LNCaP clone FGC (cell line): ENCODE results near the gene AGBL3.
A peak's percentile ranks its signal among the peaks of the same experiment; 100 is the strongest.

Experiments
- DNase-seq: peaks from one replicate; pipeline ENCODE4 v3.0.0-alpha.2; 2011; ENCODE audit warnings: low read depth
- H3K4me3 ChIP-seq: 2 replicates; pipeline ENCODE4 v1.5.1; 2011; ENCODE audit warnings: mild to moderate bottlenecking, low read depth, low read length, control low read depth
- TF ChIP-seq, protein P1 (sequence below): IDR thresholded peaks from 2 replicates; pipeline ENCODE4 v1.5.1; 2012; ENCODE audit warnings: mild to moderate bottlenecking; ENCODE audit not compliant: control insufficient read depth, insufficient read depth; ENCODE audit errors: extremely low read depth

The AGBL3 gene

DNA sequence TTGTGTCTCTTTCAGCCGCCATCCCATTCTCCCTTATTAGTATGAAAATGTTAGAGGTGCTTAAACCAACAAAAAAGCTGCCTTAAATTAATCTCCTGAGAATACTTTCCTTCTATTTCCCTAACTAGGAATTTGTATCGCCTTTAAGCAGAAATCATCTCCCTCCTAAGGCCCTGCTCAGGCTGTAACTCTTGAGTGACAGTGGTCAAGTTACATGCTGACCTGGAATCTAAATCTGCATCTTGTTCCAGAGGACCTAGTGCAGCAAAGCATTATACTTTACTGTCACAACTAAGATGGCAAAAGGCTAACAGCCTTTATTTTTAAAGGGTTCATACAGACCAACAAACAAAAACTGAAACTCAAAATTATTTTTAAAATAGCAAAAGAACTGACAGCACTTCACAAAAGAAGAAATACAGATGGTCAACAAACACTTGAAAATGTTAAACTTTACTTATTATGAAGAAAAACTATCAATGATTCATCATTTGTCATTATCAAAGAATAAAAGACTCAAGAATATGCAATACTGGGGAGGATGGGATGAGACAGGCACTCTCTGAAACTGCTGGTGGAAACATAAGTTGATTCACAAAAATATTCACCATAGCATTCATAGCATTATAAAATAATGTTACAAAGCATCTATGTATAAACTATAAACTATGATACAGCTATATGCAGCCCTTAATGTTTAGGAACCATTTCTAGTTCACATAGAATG lies 173.2 kb downstream of the AGBL3 start:
- no peak overlapping the region for H3K4me3 ChIP-seq
- DNase-seq: no peak
- TF ChIP-seq, protein P1, sequence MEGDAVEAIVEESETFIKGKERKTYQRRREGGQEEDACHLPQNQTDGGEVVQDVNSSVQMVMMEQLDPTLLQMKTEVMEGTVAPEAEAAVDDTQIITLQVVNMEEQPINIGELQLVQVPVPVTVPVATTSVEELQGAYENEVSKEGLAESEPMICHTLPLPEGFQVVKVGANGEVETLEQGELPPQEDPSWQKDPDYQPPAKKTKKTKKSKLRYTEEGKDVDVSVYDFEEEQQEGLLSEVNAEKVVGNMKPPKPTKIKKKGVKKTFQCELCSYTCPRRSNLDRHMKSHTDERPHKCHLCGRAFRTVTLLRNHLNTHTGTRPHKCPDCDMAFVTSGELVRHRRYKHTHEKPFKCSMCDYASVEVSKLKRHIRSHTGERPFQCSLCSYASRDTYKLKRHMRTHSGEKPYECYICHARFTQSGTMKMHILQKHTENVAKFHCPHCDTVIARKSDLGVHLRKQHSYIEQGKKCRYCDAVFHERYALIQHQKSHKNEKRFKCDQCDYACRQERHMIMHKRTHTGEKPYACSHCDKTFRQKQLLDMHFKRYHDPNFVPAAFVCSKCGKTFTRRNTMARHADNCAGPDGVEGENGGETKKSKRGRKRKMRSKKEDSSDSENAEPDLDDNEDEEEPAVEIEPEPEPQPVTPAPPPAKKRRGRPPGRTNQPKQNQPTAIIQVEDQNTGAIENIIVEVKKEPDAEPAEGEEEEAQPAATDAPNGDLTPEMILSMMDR: no peak

DNA sequence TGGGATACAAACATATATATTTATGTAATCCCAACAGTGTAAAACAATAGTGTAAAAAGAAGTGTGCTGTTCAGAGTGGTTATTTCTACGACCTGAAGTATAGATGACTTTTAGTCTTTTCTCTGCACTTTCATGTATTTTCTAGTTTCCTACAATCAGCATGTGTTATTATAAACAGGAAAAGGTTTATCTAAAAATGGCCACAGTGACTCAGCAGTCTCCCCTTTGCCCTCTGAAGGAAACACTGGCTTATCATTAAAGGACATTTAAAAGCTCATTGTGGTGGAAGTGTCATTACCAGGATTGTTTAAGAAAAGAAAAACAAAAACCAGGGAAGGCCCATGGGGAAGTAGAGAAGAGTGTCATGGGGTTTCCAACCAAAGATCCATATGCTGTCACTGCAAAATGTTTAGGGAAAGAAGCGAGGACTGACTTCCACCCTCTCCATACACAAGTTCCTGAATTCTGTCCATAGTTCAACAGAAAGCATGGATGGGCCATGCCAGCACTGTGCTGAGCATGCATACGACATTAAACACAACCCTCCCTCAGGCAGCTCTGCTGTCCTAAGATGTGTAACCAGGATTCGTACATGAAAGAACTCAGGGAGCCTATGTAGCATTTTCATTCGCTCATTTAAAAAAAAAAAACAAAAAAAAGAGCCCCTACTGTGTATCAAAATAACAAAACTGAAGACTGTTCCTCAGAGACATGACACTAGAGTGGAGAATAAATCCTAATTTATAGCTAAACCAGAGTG lies 174.0 kb downstream of the AGBL3 start:
- DNase-seq: no peak
- no peak overlapping the region for H3K4me3 ChIP-seq
- TF ChIP-seq, protein P1: no peak

DNA sequence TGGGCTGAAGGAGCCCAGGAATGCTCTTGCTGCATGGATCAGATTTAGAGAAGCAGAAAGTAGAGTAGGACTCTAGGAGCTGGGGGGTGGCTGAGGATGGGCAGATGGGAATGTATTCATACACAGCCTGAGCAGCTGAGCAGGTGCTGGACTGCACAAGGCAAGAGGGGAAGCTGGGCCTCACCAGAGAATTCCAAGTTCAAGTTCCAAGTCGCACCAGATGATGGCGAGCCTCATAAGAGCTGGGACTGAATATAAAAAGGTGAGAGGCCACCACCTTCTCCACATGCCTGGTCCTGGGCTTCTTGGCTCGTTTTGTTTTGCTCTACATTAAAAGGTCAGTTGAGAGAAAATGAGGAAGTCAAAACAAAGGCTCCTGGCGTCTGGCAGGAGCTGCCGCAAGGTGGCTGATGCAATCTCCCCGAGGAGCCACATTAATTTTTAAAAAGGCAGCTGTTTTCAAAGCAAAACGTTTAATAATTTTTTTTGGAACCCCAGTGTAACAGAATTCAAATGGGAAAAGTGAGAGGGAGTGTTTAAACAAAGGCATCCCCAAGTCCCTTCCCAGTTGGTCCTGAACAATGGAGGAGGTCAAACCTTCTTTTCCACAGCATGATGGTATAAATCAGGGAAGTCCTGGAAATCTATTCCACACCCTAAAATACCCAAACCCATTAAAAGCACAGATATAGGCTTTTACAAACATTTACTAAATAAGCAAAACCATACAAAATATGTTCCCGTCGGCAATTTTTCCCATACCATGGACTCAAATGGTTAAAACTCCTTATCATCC lies 174.7 kb downstream of the AGBL3 start:
- H3K4me3 ChIP-seq: no peak overlapping the region

DNA sequence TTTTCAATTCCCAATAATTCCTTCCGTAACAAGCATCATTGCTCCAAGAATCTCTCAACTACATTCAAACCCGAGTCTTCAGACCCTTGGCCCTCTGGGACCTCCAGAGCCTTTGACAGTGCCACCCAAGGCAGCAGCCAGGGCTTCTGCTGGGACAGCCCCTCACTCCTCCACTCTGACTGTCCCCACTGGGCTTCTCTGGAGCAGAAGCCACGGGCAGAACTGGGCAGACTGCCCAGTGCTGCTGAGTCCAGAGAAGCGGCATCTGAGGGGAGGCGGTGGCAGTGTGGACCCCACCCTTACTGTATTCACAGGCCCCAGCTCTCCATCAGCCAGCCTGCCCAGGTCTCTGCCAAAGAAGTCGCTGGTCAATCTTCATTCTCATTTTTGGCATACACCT lies 175.4 kb downstream of the AGBL3 start:
- H3K4me3 ChIP-seq: no peak overlapping the region
- DNase-seq: no peak
- TF ChIP-seq, protein P1: no peak

More for the DNA sequence above, 174.7 kb downstream of the AGBL3 start:
- DNase-seq: no peak
- TF ChIP-seq, protein P1: 0 out of 2 replicates have a peak, but pooled peaks have one; percentile 6

DNA sequence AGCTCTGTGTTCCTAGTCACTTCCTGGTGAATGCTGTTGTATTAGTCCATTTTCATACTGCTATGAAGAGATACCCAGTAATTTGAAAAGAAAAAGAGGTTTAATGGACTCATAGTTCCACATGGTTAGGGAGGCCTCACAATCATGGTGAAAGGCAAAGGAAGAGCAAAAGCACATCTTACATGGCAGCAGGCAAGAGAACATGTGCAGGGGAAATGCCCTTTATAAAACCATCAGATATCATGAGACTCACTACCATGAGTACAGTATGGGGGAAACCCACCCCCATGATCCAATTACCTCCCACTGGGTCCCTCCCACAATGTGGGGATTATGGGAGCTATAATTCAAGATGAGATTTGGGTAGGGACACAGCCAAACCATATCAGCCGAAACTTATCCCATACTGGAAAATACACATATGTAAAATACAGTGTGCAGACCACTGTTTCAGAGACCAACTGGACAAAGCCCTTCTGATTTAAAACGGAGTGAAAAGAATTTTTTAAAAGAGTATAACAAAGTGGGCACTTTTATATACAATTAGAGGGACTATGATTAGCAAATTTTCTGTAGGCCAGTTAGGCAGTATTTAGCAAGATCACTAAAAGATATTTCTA lies 176.2 kb downstream of the AGBL3 start:
- H3K4me3 ChIP-seq: no peak overlapping the region
- TF ChIP-seq, protein P1: no peak
- DNase-seq: no peak

DNA sequence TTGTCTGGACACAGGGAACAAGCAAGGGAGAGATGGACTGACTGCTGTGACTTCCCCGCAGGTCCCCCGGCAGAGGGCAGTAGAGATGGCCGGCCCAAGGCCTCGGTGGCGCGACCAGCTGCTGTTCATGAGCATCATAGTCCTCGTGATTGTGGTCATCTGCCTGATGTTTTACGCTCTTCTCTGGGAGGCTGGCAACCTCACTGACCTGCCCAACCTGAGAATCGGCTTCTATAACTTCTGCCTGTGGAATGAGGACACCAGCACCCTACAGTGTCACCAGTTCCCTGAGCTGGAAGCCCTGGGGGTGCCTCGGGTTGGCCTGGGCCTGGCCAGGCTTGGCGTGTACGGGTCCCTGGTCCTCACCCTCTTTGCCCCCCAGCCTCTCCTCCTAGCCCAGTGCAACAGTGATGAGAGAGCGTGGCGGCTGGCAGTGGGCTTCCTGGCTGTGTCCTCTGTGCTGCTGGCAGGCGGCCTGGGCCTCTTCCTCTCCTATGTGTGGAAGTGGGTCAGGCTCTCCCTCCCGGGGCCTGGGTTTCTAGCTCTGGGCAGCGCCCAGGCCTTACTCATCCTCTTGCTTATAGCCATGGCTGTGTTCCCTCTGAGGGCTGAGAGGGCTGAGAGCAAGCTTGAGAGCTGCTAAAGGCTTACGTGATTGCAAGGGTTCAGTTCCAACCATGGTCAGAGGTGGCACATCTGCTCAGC lies 178.2 kb downstream of the AGBL3 start:
- TF ChIP-seq, protein P1: peak; percentile 16; the same call in 1 of the 2 replicates
- no peak for DNase-seq
- H3K4me3 ChIP-seq: no peak overlapping the region
